ENCODE data around the gene DGAT2.

Gene DGAT2

DNA sequence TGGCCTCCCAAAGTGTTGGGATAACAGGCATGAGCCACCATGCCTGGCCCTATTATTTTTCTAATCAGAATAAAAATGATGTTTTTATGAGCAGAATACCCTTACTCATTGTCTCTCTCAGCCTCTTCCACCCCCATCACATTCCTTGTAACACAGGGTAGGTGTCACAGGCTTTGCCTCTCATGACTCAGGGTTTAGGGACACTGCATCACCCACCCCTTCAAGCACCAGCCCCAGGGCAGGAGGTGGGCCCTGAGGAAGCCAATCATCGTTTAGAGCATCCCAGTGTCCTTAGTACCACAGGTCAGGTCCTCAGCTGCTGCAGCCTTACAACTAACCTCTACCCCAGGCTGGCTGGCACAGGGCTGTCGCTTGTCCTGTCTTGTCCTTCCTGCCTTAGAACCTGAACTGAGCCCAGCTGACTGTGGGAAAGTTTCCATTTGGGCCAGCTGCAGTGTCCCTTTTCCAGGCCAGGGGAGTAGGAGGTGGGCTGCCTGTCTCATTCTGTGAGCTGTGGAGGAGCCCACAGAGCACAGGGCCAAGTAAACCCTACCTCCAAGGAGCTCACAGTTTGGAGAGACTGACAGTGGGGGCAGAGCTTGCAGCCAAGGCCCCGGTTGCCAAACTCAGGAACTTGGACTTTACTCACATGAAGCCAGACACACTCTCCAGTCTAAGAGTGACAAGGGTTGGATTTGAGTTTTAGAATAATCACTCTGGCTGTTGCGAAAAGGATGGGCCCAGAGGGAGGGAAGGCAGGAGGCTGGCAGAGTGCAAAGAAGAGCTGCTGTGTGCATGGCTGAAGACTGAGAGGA lies 26.9 kb downstream of the DGAT2 start:
- CTCF ChIA-PET, result interaction anchor here (2.8 to 12.0 kb wide), 2 partner anchors 7 to 72 kb away, joined by 11 to 76 read pairs; no protein-coding TSS in a partner anchor
- H3K4me3 ChIP-seq (ENCODE audit: low read depth, low read length), result no peak overlapping the region
- POLR2A ChIA-PET, result no interaction called here
- DNase-seq (ENCODE audit: low read depth, low spot score), result no peak
- TF ChIP-seq CTCF (IDR thresholded peaks at IDR 0.05; ENCODE audit: insufficient read depth, low read length, missing control alignments), result no peak

DNA sequence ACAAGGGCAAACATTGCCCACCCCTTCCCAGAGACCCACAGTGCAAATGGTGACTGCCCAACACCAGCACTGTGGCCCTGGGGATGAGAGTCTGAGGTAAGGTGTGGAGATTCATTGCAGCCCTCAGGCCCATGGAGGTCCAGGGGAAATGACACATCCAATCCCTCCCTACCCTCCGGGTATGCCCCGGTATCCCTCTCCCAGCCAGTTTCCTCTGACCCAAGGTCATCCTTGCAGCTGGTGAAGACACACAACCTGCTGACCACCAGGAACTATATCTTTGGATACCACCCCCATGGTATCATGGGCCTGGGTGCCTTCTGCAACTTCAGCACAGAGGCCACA lies 27.5 kb downstream of the DGAT2 start:
- POLR2A ChIA-PET, result no interaction called here
- CTCF ChIA-PET, result interaction anchor here (2.8 kb wide), 1 partner anchor 72 kb away, joined by 11 read pairs; no protein-coding TSS in a partner anchor
- DNase-seq (ENCODE audit: low read depth, low spot score), result no peak
- H3K4me3 ChIP-seq (ENCODE audit: low read depth, low read length), result no peak overlapping the region
- TF ChIP-seq CTCF (IDR thresholded peaks at IDR 0.05; ENCODE audit: insufficient read depth, low read length, missing control alignments), result no peak

GRCh38 chr11:75797116-75797515 lies 28.5 kb downstream of the DGAT2 start:
- H3K4me3 ChIP-seq (ENCODE audit: low read depth, low read length), result no peak overlapping the region
- no peak for DNase-seq (ENCODE audit: low read depth, low spot score)
- ChIA-PET CTCF (interaction anchor here (0.9 to 2.8 kb wide), 2 partner anchors 9 to 71 kb away, joined by 3 to 11 read pairs; no protein-coding TSS in a partner anchor), POLR2A (no interaction called here)
- TF ChIP-seq CTCF (IDR thresholded peaks at IDR 0.05; ENCODE audit: insufficient read depth, low read length, missing control alignments), result no peak

- ChIA-PET POLR2A (no interaction called here), CTCF (interaction anchor here (6.5 to 7.9 kb wide), 2 partner anchors 14 to 70 kb away, joined by 68 to 181 read pairs; no protein-coding TSS in a partner anchor)
- no peak for DNase-seq (ENCODE audit: low read depth, low spot score)
- H3K4me3 ChIP-seq (ENCODE audit: low read depth, low read length), result no peak overlapping the region
- TF ChIP-seq CTCF (IDR thresholded peaks at IDR 0.05; ENCODE audit: insufficient read depth, low read length, missing control alignments), result no peak
Measured at GRCh38 chr11:75797792-75798191, 29.2 kb downstream of the DGAT2 start.

GRCh38 chr11:75800136-75800675 lies 31.6 kb downstream of the DGAT2 start:
- POLR2A ChIA-PET, result no interaction called here
- TF ChIP-seq CTCF (IDR thresholded peaks at IDR 0.05; ENCODE audit: insufficient read depth, low read length, missing control alignments), result no peak
- CTCF ChIA-PET, result interaction anchor here (6.5 to 7.9 kb wide), 2 partner anchors 12 to 67 kb away, joined by 68 to 181 read pairs; no protein-coding TSS in a partner anchor

GRCh38 chr11:75800728-75801361 lies 32.3 kb downstream of the DGAT2 start:
- no peak overlapping the region for H3K4me3 ChIP-seq (ENCODE audit: low read depth, low read length)
- TF ChIP-seq CTCF (IDR thresholded peaks at IDR 0.05; ENCODE audit: insufficient read depth, low read length, missing control alignments), result no peak
- ChIA-PET POLR2A (no interaction called here), CTCF (interaction anchor here (1.8 to 7.9 kb wide), 7 partner anchors 11 to 352 kb away, joined by 3 to 181 read pairs (median 13); no protein-coding TSS in a partner anchor)
- DNase-seq (ENCODE audit: low read depth, low spot score), result no peak

More at GRCh38 chr11:75800136-75800675, 31.6 kb downstream of the DGAT2 start:
- DNase-seq (ENCODE audit: low read depth, low spot score), result no peak
- H3K4me3 ChIP-seq (ENCODE audit: low read depth, low read length), result no peak overlapping the region
